Muscle of arm (tissue), 12 donors: ENCODE data around the gene C9orf57. TPM values are rescaled to one million over a fixed set of nuclear protein-coding genes. Genes with fewer than 3 reads are reported as not detected.
"Not testable (repeated sequence)": the region's sequence is repeated elsewhere in the genome, so short reads cannot be mapped to it uniquely, and the experiment has no call there.

Experiments
- DNase-seq: peaks from one replicate; pipeline ENCODE4 v3.0.0-alpha.2; 2013
- polyA plus RNA-seq, 12 donors: library from polyadenylated mRNA; unstranded; fragments of 120-200 nt; gene quantifications; one replicate each; pipeline ENCODE4 v1.2.1, GENCODE V29; 2013; ENCODE audit not compliant: insufficient read length in 12 of 12

Gene C9orf57
- polyA plus RNA-seq, 12 donors: 0.16 TPM; not detected in 11

GRCh38 chr9:72025906-72026305, 34.5 kb downstream of the C9orf57 start:
- no peak for DNase-seq

GRCh38 chr9:72023596-72023995, 36.8 kb downstream of the C9orf57 start:
- DNase-seq: no peak

- no peak for DNase-seq
Measured at GRCh38 chr9:72022841-72023240, 37.6 kb downstream of the C9orf57 start.

GRCh38 chr9:72013292-72013760, 47.1 kb downstream of the C9orf57 start:
- no peak for DNase-seq

- no peak for DNase-seq
Measured at GRCh38 chr9:72012646-72013045, 47.8 kb downstream of the C9orf57 start.

- not testable (repeated sequence) for DNase-seq
Measured at GRCh38 chr9:72007726-72008125, 52.7 kb downstream of the C9orf57 start.

- no peak for DNase-seq
Measured at GRCh38 chr9:72006501-72006900, 53.9 kb downstream of the C9orf57 start.

GRCh38 chr9:72005451-72005850, 55.0 kb downstream of the C9orf57 start:
- no peak for DNase-seq

Other genes starting within 250 kb of the C9orf57 start
- gene ABHD17B, start 149.4 kb downstream of the C9orf57 start, polyA plus RNA-seq: 10 to 100 TPM in 11 of 12 donors, not detected in 1; 15.3 to 33.8 (median 29.6) TPM
- 10 to 100 TPM in 11 of 12 donors, not detected in 1; 17.2 to 26.2 (median 24.0) TPM for gene C9orf85, start 149.0 kb downstream of the C9orf57 start, polyA plus RNA-seq
- 1 to 10 TPM in 4 of 12 donors, under 1 TPM in 7, not detected in 1; 0.32 to 3.1 (median 0.66) TPM for gene GDA, start 88.8 kb upstream of the C9orf57 start, polyA plus RNA-seq